GM21619 (cell line): Measurements from ENCODE around the gene MYO5B.

Source experiments
- ATAC-seq: cut with Tn5 transposase; IDR thresholded peaks from one replicate; pipeline ENCODE4 v1.9.1; 2021; ENCODE audit not compliant: unreplicated experiment

The MYO5B gene

GRCh38 chr18:50030146-50030545, 164.8 kb downstream of the MYO5B start:
- no peak for ATAC-seq

DNA sequence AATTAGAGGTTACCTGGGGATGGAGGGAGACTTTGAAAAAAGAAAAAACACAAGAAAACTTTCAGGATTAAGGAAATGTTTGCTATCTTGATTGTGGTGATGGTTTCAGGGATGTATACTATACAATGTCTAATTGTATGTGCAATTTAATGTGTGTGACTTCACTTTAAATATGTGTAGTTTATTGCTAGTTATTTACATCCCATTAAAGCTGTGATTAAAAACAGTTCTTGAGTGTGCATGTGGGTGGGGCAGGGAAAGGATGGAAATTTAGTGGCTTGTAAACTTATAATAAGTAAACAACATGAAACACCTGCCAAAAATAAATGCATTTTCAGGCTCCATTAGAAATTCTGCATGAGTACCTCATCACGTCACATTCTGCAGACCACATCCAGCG, 167.0 kb downstream of the MYO5B start:
- no peak for ATAC-seq

GRCh38 chr18:50024466-50024865, 170.5 kb downstream of the MYO5B start:
- ATAC-seq = no peak

GRCh38 chr18:50022985-50023384, 172.0 kb downstream of the MYO5B start:
- ATAC-seq = no peak

DNA sequence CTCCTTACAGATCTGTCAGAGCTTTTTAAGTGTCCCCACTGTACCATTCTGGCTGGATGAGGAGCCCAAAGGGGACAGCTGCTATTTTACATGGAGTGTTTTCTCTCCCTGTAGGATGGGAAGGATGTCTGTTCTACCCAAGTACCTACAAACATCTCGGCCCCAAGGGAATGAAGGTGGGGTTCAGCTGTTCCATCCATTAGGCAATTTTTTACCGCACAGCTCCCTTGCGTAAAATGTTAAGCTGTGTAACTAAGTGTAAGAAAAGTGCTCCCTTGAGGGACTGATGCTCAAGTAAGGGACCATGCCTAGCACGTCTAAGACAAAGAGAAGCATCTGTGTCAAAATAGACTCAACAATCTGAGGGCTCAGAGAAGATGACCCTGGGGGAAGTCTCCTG, 180.3 kb downstream of the MYO5B start:
- no peak for ATAC-seq

DNA sequence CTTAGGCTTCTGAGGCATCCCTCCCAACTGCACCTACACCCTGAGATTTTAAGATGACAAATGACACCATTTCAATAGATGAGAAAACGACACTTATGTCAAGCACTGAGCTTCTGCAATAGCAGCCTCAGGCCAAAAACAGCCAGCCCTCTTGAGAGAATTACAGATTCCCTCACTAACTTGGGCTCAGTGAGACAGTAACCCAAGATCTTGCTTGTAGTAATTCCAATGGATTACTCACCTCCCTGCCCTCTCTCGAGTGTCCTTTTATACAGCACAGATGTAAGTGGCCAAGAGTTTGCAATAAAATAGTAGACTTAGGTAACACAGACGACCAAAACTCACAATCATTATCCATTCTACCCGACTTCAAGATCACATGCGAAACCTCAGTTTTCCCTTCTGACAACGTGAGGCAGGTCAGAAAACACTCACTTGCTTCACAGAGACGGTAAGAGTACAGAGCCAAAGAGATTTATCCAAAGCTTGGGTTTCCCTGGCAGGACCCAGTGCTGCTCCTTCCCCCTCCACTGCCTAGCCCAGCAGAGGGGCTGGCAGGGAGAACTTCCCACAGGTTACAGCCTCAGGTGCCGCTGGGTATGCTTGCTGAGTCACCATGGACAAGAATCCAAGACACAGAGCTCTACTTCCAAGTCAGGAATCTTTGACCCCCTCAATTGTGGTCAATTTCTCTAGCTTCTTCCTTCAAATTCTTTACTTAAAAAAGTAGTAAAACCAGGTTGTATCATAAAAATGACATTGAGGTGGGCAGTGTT, 181.4 kb downstream of the MYO5B start:
- no peak for ATAC-seq

GRCh38 chr18:50011813-50012435, 183.0 kb downstream of the MYO5B start:
- no peak for ATAC-seq

GRCh38 chr18:50009773-50010335, 185.1 kb downstream of the MYO5B start:
- peak; percentile 81 for ATAC-seq

DNA sequence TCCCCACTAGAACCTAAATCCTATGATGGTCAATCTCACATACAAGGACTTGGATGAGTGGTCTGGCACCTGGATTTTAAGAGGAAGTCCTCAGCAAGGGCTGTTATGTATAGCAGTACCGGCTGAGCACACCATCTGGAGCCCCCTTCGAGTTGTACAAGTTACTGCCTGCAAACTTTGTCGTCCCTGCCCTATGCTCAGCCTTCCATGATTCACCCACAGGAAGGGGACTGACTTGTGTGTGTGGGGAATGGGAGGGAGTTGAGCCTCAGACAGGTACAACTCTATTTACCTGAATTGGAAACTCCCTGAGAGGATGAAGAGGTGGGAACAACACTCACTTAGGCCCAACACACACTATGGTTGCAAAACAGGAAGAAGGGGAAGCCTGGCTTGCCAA, 186.6 kb downstream of the MYO5B start:
- ATAC-seq = no peak

DNA sequence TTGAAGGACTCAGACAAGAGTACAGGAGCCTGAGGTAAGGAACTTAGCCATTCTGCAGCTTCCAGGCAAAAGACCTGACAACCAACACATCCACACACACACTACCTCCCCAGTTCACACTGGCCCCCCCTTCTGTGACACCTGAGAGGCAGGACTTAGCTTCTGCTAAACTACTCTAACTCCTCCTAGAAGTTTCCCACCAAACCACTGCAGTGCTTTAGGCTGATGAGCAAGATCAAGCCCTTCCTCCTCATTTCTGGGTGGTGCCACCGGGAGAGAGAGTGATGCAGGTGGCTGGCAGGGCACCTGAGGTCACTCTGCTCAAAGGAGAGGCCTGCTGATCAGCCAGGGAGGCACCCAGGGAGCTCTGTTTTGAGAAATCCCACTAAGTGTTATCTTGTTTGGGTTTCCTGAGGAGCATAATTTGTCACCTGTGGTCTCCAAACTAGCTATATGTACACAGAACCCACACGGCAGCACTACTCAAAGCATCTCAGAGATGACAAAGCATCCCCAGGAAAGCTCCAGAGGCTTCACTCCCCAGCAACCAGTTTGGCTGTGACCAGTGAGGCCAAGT, 188.4 kb downstream of the MYO5B start:
- no peak for ATAC-seq

GRCh38 chr18:50004013-50004412, 190.9 kb downstream of the MYO5B start:
- ATAC-seq = no peak

DNA sequence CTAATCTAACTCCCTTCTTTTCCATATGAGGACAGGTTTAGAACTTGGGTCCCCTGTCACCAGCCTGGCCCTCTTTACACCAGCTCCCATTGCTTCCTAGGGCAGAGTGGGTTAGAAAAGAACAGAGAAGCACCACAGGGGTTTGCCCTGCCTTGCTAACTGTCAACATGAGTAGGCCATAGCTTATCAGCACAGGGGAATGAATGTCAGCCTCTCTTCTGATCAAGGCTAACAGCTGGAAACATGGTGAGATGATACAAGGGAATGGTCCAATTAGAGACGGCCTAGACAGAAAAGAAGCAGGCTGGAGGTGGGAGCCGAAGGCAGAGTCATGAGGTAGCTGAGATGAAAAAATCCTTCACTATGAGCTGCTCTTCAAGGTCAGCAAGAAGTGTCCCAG, 192.2 kb downstream of the MYO5B start:
- ATAC-seq = no peak

DNA sequence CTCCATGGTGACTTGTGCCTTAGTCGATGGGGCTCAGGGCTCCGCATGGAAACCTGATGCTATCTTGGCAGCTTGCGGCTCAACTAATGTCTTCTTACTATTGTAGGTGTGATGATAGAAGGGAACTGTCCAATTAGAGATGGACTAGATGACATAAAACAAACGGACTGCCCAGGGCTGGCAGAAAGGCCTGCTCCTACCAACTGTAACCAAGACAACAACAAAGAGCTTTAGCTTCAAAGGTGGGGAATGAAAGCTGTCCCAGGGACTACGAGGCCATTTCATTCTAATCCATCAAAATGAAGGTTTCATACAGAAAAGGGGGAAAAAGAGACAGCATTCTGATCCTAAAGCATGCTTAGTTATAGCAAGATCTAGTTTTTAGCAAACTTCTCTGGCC, 194.7 kb downstream of the MYO5B start:
- no peak for ATAC-seq

- ATAC-seq = no peak
Observed at GRCh38 chr18:49999128-49999527, 195.8 kb downstream of the MYO5B start.

DNA sequence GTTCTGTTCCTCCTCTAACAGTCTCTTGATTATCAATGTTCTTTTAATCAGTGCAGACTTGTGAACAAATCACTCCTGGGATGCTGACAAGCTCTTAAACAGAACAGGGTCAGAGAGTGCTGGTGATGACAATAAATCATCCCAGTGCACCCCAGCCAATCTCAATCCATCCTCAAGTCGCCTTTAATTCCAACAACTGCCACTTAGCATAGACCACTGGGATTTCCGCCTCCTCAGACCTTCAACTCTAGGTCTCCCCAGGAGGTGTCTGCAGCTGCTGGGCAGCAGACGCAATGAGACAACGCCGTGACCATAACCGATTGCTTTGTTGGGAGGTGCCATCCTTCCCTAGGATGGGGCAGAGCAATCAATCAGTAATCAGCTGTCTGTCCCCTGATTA, 197.4 kb downstream of the MYO5B start:
- ATAC-seq = no peak

DNA sequence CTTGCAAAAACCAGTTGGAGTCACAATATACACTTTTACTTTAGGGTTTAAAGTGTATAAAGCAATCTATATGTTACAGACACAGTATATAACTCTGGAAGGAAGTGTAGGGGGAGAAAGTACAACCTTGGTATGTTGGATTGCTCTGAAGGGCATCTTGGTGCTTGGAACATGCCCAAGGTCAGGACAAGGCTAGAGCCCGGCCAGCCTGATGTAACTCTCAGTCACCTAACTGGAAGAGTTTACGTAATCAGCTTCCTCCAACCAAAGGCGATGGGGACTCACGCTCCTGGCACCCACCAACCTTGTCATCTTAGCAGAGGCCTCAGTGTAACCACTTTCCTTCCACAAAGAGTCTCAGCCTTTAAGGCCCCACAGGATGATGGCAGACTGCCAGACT, 200.5 kb downstream of the MYO5B start:
- ATAC-seq = no peak

DNA sequence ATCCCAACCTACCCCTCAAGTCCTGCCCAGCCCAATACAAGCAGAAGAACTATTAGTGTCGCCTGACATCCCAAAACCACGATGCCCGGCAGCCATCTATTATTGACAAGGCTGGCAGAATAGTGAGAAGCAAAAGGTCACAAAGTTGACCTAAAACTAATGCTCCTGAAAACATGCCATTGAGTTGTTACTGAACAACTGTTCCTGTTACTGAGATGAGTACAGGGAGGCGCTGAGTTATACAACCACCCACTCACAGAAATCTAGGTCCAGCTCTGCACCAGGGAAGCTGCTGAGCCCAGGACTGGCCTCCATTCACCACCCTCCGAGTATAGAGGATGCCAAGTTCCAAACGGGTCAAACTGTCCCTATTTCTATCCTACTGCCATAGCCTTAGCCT, 201.6 kb downstream of the MYO5B start:
- ATAC-seq = no peak

DNA sequence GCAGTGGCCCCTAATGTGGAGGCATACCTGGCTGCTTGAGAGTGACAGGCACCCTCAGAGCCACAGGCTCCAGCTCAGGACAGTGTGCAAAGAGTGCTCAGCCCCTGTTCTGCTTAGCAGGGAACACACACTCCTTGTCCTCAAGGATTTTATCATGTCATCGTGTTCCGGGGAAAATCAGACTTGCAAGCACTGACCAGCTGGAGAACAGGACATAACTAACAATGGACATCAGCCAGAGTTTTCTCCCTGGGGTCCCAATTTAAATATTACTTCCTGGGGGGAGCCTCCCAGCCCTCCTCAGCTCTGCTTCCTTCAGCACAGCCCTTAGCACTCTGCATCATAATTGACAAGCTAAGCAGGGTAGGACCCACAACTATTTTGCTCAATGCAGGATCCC, 206.2 kb downstream of the MYO5B start:
- ATAC-seq = no peak

DNA sequence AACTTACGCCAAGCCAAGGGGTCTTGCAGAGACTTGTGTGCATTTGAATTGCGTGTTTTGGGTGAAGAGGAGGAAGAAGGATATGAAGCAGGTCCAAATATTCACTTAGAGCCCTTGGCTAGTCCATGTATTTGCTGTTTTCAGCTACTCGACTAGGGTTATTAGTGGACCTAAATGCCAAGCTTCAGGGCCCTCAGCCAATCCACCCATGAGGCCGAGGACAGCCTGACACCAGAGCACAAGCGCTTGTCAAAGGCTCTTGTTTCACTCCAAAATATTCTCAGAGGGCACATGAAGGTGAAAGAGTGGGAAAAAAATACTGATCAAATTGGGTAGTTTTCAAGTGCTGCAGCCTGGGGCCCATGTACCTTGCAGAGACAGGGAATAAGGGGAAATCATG, 206.8 kb downstream of the MYO5B start:
- no peak for ATAC-seq

DNA sequence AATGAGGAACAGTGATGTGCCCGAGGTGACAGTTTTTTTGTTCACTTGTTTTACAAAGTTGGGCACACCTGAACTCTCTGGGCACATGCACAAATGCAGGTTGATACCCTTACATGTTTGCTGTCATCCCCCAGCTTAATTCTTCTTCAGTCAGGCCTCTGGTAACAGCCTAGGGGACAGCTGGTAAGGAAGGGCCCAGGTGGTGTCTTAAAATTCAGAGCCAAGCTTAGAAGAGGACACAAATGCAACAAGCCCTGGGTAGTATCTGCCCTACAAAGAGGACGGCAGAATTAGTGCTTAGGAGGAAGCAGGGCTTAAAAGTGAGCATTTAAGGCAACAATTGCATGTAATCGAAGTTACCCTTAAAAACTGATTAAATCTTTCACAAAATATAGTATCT, 209.7 kb downstream of the MYO5B start:
- ATAC-seq = no peak

GRCh38 chr18:49980896-49981295, 214.1 kb downstream of the MYO5B start:
- ATAC-seq = no peak
